GM21717 (cell line): ENCODE results near the gene DPH3.
A peak's percentile ranks its signal among the peaks of the same experiment; 100 is the strongest.

ENCODE experiments used
- ATAC-seq: cut with Tn5 transposase; IDR thresholded peaks from one replicate; pipeline ENCODE4 v1.9.1; 2021; ENCODE audit warnings: mild to moderate bottlenecking, moderate library complexity; ENCODE audit not compliant: unreplicated experiment

Gene DPH3

DNA sequence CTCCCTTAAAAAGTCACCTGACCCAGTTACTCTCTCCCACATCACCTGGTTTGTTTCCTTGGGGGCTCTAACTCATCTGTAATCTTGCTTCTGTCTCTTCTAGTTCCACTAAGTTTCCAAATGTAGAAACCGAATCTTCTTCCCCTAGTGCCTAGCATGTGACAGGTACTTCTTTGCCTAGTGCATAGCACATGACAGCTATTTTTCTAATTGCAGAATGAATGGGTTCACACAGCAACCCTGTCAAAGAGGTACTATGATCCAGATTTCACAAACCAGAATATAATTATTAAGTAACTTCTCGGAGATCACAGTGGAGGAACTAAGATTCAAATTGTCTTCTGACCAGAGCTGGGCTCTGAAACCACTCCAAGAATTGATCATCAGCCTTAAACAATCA, 7.4 kb downstream of the DPH3 start:
- ATAC-seq = no peak

DNA sequence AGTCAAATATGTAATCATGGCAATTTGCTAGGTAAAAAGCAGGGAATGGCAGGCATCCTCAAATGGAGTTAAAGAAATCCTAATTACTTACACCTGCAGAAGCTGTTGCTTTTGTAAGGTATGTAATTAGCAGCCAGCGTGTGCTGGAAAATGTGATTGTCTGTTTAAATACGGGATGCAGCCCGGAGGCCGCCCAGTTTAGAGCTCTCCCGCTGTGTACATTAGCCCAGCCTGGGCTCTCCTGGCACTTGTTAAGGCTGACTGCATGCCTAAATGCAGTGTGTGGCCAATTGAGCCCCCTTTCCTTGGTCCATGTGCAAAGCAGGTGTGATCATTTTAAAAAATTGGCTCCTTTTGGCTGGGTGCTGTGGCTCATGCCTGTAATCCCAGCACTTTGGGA, 9.0 kb downstream of the DPH3 start:
- ATAC-seq = no peak

DNA sequence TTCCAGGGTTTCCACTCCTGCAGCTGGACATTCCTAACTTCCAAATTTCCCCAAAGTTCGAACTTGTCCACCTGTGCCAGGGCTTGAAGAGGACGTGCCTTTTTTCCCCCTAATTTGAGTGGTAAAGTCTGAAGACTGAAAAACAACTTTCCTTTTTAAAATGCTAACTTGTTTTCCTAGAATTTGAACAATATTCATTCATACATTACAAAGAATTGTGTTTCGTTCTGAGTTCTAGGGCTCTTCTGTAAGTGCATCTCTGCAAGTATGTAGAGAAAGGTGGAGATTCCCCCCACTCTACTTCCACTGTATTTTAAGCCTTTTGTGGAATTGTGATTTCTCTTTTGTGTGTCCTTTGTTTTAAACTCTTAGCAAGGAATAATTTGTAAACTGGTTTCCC, 9.4 kb downstream of the DPH3 start:
- no peak for ATAC-seq

DNA sequence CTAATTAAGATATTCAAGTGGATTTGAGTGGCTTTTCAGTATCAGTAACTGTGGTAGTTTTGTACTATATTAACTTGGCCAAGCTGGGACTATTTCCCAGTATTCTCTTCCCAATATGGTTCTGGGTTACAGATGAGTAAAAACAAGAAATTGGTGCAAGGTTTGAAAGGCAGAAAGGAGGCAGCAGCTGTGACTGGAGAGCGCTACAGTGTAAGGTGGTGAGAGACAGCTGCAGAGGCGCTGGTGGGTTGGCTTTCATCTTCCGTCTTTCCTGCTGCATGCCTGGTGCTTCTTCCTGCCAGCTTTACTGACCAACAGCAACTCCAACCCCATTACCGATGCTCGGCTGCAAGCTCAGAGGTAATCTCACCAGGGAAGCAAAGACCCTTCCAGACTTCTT, 9.8 kb downstream of the DPH3 start:
- no peak for ATAC-seq

DNA sequence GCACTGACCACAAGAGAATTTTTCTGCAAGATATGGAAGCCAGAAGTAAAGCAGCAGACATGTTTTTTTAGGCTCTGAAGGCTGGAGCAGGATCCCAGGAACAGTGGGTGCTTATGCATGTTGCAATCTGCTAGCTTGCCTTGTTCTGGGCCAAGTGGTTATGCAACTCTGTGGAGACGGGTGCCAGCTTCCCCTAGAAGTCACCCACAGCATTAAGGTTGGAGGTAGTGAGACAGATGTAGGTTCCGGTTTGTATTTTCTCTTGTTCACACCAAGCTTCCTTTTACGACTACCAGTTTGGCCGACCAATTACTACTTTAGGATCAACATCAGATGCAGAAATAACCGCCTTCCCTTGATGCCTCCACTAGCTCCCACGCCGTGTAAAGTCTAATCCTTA, 11.1 kb downstream of the DPH3 start:
- no peak for ATAC-seq

DNA sequence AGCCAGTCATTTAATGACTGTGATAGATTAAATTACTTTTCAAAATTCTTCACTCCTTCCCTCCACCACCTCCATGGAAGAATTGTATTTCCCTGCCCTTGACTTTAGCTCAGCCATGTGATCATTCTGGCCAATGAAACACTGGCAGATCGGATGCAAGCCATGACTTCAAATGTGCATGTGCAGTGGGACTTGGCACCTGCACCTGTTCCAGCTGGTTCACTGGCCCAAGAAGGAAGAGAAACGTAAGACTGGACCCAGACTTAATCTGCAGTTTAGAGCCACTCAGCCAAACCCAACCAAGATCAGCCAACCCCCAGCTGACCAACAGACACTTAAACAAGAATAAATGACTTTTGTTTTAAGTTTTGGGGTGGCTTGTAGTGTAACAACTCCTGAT, 11.8 kb downstream of the DPH3 start:
- ATAC-seq = no peak

DNA sequence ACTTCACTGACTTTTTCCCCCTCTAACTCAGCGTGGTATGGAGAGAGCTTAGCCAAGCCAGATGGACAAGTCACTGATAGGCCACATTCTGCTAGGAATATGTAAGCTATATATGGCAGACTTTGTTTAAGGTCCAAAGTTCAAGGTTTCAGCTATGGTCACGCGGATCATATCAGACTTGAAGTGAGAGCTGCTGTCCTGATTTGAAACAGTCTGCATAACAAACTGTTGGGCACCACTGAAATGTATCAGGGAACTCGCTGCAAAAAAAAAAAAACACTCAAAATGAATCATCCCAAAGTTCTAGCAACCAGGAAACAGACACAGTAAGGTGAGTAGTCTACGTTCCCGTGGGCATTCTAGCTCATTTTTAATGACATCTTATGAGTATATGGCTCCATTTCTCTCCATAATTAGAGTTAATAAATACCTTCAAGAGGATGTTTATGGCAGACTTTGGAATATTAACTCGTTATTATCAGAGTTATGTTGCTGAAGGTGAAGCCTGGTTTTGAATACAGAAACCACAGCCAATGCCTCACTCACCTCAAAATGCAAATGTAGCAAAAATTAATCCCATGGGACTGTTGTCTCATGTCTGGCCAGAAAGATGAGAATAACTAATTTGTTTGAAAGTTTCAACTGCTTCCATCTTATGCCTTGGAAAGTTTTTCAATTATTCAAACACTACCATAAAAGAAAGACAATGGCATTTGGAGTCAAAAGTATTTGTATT, 12.3 kb downstream of the DPH3 start:
- ATAC-seq = no peak

DNA sequence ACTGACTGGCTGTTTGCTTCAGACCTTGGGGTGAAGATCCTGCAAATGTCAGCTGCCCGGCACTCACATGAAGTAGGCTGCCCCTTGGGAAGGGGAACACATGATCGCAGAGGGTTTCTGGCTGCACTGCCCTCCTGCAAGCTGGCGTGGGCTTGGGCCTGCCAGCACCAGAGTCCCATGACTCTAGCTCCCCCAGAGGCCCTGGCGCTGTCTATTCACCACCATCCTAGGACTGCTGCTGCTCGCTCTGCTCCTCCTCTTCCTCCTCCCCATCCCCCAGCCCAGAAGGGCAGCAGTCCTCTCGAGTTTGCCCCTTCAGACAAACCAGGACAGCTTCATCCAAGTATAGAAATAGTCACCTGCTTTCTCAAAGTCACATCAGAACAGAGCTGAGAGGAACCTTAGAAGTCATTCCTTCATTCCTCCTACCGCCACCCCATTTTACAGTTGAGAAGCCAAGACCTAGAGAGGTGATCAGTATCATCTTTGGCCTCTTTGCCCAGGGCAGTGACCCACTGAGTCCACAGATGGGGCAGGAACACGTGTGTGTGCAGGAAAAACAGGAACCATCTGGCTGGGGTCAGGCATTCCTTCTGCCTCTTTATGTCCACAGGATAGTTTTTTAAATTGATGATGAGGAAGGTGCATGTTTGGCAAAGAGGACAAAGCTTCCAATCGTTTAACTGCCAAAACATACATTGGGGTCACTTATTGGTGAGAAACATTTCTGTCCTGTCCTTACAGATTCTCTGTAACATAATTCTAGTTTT, 13.2 kb downstream of the DPH3 start:
- ATAC-seq = no peak

DNA sequence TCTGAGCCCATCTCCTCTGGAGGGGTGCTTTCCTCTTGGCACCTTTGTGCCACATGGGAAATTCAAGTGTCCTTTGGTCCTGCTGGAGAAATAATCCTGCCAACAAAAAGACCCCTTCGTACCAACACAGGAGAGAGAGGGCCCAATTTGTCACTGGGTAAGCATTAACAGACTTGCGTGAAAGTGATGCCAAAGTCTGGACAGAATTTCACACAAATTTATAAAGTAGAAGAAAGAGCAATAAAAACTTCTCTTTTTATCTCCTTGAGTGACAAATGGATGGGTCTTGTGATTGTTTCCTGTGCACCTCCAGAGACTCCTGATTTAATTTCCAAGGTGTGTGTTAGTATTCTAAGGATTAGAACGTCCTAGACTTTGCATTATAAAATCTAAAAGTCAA, 14.9 kb downstream of the DPH3 start:
- ATAC-seq = no peak

DNA sequence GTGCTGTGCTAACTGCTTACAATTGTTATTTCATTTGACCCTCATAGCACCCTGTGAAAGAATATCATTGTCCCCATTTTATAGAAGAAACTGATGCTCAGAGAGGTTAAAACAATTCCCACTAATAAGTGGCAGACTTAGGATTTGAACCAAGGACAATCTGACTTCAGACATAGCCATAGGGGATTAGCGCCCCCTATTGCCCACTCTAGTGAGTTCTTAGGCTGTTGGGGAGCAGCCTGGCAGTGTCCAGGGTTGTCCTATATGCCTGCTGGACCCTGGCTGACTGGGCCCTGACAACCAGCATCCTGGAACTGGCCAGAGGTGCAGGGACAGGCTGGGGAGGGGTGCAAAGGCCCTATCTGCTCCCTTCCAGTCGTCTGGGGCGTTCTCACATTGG, 15.4 kb downstream of the DPH3 start:
- no peak for ATAC-seq

DNA sequence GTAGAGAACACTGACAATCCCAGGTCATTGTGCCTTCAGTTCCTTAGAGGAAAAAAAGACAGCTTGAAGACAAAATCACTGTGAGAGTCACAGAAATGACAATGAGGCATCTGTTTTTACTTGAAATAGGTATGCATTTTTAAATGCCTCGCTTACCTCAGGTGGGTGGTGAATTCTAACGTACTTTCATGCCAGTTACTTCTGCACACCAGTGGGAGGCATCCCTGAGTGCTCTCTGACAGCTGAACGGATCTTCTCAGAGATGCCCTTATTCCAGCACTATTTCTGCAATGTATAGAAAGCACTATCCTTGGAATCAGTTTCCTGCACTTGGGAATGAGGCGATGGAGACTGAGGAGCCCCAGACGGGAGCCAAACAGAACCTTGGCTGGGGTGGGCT, 16.2 kb downstream of the DPH3 start:
- ATAC-seq = no peak

DNA sequence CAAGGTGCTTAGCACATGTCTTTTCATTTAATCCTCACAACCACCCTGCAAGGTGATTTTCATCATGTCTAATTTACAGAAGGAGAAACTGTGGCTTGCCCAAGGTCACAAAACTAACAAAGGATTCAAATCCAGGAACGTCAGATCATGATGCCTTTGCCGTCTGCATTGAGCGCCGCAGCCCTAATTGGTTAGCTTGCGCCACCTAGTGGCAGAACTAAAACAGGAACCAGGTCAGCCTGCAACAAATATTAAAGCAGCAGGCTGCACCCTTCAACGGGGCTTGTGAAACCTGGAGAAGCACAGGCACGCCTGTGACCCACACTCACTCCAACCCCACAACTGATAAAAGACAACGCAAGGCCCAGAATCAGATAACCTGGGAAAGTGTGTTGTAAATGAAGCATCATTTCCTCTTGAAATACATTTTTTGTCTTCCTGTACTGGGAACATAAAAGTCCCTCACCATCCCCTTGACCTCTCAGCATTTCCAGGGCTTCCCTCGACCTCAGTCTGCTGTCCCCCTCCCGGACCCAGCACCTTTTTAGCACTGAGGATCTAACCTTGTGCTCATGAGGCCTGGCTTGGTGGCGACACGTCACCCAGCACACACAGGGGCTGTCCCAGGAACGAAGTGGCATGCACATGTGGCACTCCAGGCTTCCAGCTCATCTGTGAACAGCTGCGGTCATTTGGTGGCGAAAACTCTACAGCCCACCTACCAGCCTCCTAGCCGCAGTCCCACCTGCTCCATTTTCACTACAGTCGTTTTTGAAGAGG, 17.3 kb downstream of the DPH3 start:
- ATAC-seq = peak; percentile 83

DNA sequence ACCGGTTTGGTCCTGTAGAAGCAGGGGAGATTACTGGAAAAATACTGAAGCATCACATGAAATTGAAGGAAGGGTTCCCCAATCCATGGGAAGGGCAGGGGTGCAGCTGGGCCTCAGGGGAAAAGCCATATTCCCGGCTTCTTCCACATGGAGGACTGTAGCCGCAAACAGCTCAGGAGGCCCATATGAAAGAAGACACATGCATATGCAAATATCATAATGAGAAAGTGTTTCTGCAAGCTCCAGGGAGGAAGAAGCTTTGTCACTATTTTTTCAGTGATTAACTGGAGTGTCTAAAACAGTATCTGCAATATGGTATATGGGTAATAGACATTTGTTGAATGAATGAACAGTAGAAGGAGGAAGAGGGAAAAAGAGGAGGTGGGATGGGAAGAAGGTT, 19.1 kb downstream of the DPH3 start:
- ATAC-seq = no peak

DNA sequence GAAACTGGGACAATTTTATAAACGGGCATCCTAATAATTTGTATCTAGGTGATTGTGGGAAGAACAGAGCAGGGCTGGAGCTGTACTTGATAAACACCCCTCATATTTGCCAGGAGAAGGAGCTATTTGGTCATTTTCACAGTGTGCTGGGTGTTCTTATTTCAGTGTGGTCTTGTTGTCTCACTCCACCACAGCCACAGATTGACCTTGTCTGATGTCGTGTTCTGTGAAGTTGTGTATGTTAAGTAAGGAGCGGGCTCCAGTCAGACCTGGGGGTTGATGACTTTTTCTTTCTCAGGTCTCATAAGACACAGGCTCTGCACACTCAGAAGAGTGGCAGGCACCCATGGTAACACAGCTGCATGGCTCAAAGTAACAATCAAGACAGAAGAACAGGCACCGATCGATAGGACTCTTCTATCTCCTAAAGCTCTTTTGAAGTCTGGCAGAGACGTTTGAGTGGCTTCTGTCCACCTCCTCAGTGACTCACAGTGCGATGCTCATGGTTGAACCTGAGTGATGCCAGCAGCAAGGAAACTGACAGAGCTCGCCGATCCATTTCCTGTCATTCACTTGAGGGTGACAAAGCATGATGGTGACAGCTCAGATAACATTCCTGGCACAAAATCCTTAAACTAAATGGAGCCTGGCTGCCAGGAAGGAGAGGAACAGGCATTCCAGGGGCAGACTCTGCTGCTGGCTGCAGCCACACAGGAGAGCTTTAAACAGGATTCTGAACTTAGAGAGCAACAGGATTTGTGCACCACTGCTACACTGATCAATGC, 20.8 kb downstream of the DPH3 start:
- no peak for ATAC-seq

DNA sequence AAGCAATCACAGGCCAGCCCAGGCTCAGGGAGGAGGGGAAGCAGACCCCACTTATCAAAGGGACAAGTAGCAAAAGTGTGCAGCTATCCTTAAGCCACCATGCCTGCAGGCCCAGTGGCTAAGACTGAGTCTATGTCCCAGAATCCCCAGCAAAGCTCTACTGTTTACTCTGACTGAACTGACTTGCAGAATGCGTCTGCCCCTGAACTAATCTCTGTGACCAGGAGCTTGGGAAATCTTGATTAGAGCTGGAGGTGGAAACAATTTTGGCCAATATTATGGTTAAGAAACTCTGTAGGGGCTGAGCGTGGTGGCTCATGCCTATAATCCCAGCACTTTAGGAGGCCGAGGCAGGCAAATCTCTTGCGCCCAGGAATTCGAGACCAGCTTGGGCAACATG, 22.6 kb downstream of the DPH3 start:
- ATAC-seq = no peak

DNA sequence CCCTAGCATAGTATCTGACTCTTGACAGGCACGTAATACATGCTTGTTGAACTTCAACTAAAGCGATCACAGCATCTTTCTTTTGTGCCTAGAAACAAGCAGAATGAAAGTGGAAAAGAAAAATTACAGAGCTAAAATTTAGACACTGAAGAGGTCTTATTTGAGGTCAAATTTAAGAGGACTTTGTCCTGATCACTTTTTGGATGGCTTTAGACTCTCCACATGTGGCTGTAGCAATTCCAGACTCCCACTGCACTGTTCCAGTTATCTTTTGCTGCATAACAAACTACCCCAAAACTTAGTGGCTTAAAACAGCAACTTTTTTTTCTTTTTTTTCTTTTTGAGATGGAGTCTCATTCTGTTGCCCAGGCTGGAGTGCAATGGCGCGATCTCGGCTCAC, 23.5 kb downstream of the DPH3 start:
- ATAC-seq = no peak

DNA sequence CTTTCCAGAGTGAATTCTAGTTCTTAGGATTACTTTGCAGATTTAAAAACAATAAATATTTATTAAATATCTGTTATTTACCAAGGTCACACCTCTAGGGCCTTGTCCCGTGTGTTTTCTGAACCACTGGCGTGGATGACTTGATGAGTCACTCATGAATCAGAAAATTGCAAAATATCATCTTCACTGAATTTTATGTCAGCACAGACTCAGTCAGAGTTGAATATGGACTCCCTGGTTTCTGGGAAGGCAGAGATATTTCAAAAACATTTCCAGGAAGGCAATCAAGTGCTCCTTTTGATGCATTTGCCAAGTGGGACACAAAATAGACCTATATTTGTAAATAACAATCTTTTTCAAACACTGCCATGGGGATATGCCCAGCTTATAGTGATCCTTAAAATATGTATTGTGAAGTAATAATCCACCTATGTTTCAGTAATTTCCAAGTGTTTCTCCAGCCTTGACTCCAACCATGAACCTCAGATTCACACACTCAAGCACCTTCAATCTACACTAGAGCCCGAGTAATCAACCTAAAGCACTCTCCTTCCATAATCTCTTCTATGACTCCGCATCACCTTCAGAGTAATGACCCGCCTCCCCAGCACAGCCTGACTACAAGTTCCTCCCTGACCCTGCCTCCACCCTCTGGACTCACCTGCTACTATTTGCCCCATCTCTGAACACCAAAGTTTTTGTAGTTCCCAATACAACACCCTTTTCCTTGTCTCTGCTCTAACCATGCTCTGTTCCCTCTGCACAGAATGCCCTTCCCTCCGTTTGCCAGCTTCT, 24.3 kb downstream of the DPH3 start:
- ATAC-seq = no peak

DNA sequence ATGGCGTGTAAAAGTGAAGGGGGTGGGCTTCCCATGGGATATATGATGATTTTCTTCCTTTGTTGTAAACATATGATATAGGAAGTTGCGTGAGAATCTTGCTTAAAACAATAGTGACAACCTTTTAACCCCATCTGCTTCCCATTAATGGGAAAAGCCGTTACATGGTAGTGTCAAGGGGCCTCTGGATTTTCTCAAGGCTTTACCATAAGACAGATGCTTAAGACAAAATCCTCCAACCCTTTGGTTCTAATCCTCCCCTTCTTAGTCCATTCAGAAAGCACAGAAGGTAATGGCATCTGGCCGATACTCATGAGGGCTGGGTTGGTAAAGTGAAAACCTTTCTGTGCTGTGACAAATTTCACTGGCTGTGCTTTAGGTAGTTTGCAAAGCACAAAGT, 25.0 kb downstream of the DPH3 start:
- ATAC-seq = no peak

DNA sequence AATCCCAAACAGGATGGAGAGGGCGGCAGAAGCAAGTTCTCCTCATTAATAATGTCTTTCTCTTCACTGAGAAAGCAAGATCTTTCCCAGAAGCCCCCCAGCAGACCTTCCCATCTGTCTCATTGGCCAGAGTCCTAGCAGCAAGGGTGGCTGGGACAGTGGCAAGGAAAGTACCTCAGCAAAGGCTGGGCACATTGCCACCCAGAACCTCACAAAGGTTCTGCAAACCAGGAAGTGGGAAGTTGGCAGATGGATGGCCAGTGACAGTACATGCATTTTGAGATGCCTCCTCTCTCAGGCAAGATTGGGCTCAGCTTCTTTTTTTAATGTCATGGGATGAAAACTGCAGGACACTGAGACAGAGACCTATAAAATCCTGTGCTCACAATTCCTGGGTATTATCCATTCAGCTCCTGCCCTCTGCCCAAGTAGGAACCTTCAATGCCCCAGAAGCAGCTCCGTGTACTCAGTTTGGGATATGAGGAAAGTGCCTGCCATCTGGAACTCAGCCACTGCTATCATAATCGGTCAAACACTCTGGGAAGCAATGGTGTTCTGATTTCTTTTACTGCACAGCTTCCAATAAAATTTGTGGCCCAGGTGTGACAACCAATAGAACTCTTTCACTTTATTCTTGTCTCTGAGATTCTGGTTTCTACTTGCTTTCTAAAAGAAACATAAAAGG, 25.5 kb downstream of the DPH3 start:
- ATAC-seq = no peak
